ENCODE measurements around the gene DPF3. TPM values are rescaled to one million over a fixed set of nuclear protein-coding genes. Genes with fewer than 3 reads are reported as not detected.

DPF3 gene
- total and polyA plus RNA-seq, 2 of the 13 experiments (the other 11 are each of a cell fraction or from before 2014, with no cell fraction given) = 0.09 to 0.60 TPM

- TF ChIP-seq NFKB2 (CRISPR knock-in tag; IDR thresholded peaks at IDR 0.05; ENCODE audit: borderline replicate concordance) (no peak), JUNB (CRISPR knock-in tag; IDR thresholded peaks at IDR 0.05; ENCODE audit: borderline replicate concordance) (no peak), PCBP2 (optimal IDR thresholded peaks at IDR 0.05; ENCODE audit: low read depth, low read length, poor library complexity, severe bottlenecking) (no peak)
These were observed 23.3 kb upstream of the DPF3 start (continued) for GRCh38 chr14:72917094-72917802.

GRCh38 chr14:72916174-72916573 is 22.3 kb upstream of the DPF3 start:
- no peaks in the 10 kb centered on the region for H3K9me3 ChIP-seq (ENCODE audit: low read length)
- no peaks in the 10 kb centered on the region for H3K4me1 ChIP-seq (ENCODE audit: insufficient read depth, low read length)
- in situ Hi-C loops (cut with HindIII; ENCODE audit: extremely low pct_ligation_motif_present, low pct_unique_long_range_greater_than_20kb) (no loop called here), intact Hi-C loops (cut with micrococcal nuclease; ENCODE audit: unreplicated experiment) (no loop called here)
- H3K9ac ChIP-seq (ENCODE audit: insufficient read depth, low read depth, low read length) = no peak overlapping the region
- ChIA-PET POLR2A (no interaction called here), CTCF (ENCODE audit: low intra/inter-chr PET ratio, low total read pairs) (no interaction called here)
- WGBS (ENCODE audit: low lambda C conversion rate) = 41% methylated on average over 6 of the region's 6 CpGs
- H3K4me2 ChIP-seq (ENCODE audit: low read depth, low read length) = no peak overlapping the region
- no peaks in the 10 kb centered on the region for H3K36me3 ChIP-seq (replicated peaks in 1 of 2; ENCODE audit: control insufficient read depth in 1 of 2, insufficient read depth in 2 of 2, low read length in 2 of 2)
- no peak overlapping the region for H3K4me3 ChIP-seq (replicated peaks in 1 of 3; ENCODE audit: insufficient read depth in 1 of 3, low read depth in 2 of 3, low read length in 3 of 3)
- no peak for ATAC-seq
- no peak for DNase-seq (ENCODE audit: low spot score)
- no peaks in the 10 kb centered on the region for H4K20me1 ChIP-seq (ENCODE audit: insufficient read depth, low read length)
- no peaks in the 10 kb centered on the region for H3K79me2 ChIP-seq (ENCODE audit: insufficient read depth, low read length)
- no peak overlapping the region for H3K27ac ChIP-seq (ENCODE audit: extremely low read length, insufficient read depth, low read length)
- no peak for FAIRE-seq
- H3K27me3 ChIP-seq (ENCODE audit: control insufficient read depth in 1 of 2, insufficient read depth in 2 of 2, low read length in 2 of 2) = peaks cover 0 to 5% of the 10 kb centered on the region in 2 experiments; a peak in 1 of 5 replicates
- no peak overlapping the region for H2AFZ ChIP-seq (ENCODE audit: low read length)
- BruUV-seq (replicated peaks) = no TSS peak
- TF ChIP-seq ZNF329 (CRISPR knock-in tag; IDR thresholded peaks at IDR 0.05; ENCODE audit: low read depth) (no peak), ZSCAN12 (CRISPR knock-in tag; IDR thresholded peaks at IDR 0.05) (no peak), MXD3 (CRISPR knock-in tag; IDR thresholded peaks at IDR 0.05) (no peak), IKZF4 (CRISPR knock-in tag; IDR thresholded peaks at IDR 0.05; ENCODE audit: borderline replicate concordance, low read depth, not compliant biosample characterization) (no peak), E2F1 (CRISPR knock-in tag; IDR thresholded peaks at IDR 0.05) (no peak), SKI (IDR thresholded peaks at IDR 0.05; ENCODE audit: partially characterized antibody) (no peak), ZNF232 (CRISPR knock-in tag; IDR thresholded peaks at IDR 0.05; ENCODE audit: borderline replicate concordance) (no peak), BORCS8-MEF2B (CRISPR knock-in tag; IDR thresholded peaks at IDR 0.05) (no peak), ZNF839 (CRISPR knock-in tag; IDR thresholded peaks at IDR 0.05; ENCODE audit: borderline replicate concordance) (no peak), SSRP1 (CRISPR knock-in tag; IDR thresholded peaks at IDR 0.05) (no peak)
- TF ChIP-seq, protein P1, sequence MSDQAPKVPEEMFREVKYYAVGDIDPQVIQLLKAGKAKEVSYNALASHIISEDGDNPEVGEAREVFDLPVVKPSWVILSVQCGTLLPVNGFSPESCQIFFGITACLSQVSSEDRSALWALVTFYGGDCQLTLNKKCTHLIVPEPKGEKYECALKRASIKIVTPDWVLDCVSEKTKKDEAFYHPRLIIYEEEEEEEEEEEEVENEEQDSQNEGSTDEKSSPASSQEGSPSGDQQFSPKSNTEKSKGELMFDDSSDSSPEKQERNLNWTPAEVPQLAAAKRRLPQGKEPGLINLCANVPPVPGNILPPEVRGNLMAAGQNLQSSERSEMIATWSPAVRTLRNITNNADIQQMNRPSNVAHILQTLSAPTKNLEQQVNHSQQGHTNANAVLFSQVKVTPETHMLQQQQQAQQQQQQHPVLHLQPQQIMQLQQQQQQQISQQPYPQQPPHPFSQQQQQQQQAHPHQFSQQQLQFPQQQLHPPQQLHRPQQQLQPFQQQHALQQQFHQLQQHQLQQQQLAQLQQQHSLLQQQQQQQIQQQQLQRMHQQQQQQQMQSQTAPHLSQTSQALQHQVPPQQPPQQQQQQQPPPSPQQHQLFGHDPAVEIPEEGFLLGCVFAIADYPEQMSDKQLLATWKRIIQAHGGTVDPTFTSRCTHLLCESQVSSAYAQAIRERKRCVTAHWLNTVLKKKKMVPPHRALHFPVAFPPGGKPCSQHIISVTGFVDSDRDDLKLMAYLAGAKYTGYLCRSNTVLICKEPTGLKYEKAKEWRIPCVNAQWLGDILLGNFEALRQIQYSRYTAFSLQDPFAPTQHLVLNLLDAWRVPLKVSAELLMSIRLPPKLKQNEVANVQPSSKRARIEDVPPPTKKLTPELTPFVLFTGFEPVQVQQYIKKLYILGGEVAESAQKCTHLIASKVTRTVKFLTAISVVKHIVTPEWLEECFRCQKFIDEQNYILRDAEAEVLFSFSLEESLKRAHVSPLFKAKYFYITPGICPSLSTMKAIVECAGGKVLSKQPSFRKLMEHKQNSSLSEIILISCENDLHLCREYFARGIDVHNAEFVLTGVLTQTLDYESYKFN (CRISPR knock-in tag; conservative IDR thresholded peaks at IDR 0.05) = no peak
